NT2/D1 (cell line): ENCODE measurements around the gene SLC25A45.

Experiments used
- DNase-seq: peaks from one replicate; pipeline ENCODE4 v3.0.0-alpha.2; 2011; ENCODE audit warnings: low read depth, low spot score
- H3K27me3 ChIP-seq: 2 replicates; pipeline ENCODE4 v1.6.0; 2011; ENCODE audit warnings: mild to moderate bottlenecking; ENCODE audit not compliant: insufficient read length, insufficient read depth
- H3K36me3 ChIP-seq: 2 replicates; pipeline ENCODE4 v1.6.1; 2011; ENCODE audit warnings: mild to moderate bottlenecking, low read length, mixed read lengths; ENCODE audit not compliant: insufficient read depth, insufficient read length
- H3K4me1 ChIP-seq: 2 replicates; pipeline ENCODE4 v1.5.1; 2011; ENCODE audit not compliant: insufficient read depth, insufficient read length
- H3K4me3 ChIP-seq: 2 replicates; pipeline ENCODE4 v1.5.1; 2011; ENCODE audit warnings: low read depth; ENCODE audit not compliant: insufficient read length
- H3K9ac ChIP-seq: 2 replicates; pipeline ENCODE4 v1.6.0; 2011; ENCODE audit warnings: low read depth; ENCODE audit not compliant: insufficient read length
- H3K9me3 ChIP-seq: 2 replicates; pipeline ENCODE4 v1.5.1; 2011; ENCODE audit warnings: mild to moderate bottlenecking, low read length; ENCODE audit not compliant: insufficient read depth
- SUZ12 ChIP-seq: IDR thresholded peaks from 2 replicates; pipeline ENCODE4 v1.6.1; 2011; ENCODE audit not compliant: insufficient read length, insufficient read depth; ENCODE audit errors: extremely low read depth
- YY1 ChIP-seq: IDR thresholded peaks from 2 replicates; pipeline ENCODE4 v1.6.1; 2011; ENCODE audit not compliant: insufficient read length, insufficient read depth
- ZNF274 ChIP-seq: IDR thresholded peaks from 2 replicates; pipeline ENCODE4 v1.6.1; 2011; ENCODE audit warnings: mild to moderate bottlenecking, low read depth, low read length

Gene SLC25A45

DNA sequence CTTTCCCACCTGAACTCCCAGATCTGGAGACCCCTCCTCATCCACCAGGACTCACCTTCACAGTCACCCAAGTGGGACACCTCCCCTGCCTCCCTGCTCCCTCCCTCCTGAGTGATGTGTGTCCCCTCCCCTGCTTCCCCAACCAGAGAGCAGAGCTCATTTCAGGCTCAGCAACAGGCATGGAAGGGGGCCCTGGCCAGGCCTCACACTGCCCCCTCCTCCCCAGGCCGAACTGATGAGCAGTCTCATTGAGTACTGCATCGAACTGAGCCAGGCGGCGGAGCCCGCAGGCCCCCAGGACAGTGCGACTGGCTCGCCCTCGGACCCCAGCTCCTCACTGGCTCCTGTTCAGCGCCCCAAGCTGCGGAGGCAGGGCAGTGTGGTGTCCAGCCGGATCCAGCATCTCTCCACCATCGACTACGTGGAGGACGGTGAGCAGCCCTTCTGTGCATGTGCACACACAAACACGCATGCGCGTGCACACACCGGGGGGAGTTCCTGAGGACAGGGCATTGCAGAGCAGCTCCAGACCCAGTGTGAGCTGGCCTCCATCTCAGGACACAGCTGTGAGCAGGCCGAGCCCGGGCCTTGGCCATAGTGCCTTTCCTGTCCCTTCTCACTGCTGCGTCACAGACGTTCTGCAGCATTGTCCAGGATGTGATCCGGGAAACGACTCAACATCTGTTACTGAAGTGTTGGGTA, 22.3 kb upstream of the SLC25A45 start:
- H3K9ac ChIP-seq, result no peak overlapping the region
- H3K4me1 ChIP-seq, result peaks cover 12% of the 10 kb centered on the region
- TF ChIP-seq SUZ12 (no peak), YY1 (no peak), ZNF274 (no peak)

DNA sequence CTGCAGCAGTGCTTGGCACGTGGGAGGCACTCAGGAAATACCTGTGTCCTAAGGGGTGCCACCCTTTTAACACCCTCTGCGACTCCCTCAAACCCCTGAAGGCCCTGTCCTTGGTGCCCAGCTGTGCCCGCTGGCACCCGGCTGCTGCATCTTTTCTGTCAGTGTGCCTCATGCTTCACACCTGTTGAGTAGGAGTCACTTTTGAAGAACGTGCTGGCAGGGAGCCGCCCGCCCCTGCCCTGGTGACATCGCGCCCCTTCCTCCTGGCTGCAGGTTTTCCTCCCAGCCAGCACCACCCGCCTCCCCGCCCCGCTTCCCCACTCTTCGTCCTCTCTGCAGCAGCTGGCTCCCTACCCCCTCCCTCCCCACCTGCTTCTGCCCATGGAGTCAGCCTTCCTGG, 21.8 kb upstream of the SLC25A45 start:
- Histone ChIP-seq H3K9ac (no peak overlapping the region), H3K4me1 (peaks cover 13% of the 10 kb centered on the region), H3K4me3 (no peak overlapping the region), H3K9me3 (no peaks in the 10 kb centered on the region), H3K36me3 (peaks cover 68% of the 10 kb centered on the region), H3K27me3 (no peaks in the 10 kb centered on the region)
- DNase-seq, result no peak
- TF ChIP-seq YY1 (no peak), SUZ12 (no peak)

More for the DNA sequence above, 22.3 kb upstream of the SLC25A45 start:
- H3K27me3 ChIP-seq, result no peaks in the 10 kb centered on the region
- no peak for DNase-seq
- no peaks in the 10 kb centered on the region for H3K9me3 ChIP-seq
- H3K4me3 ChIP-seq, result no peak overlapping the region
- H3K36me3 ChIP-seq, result peaks cover 68% of the 10 kb centered on the region

GRCh38 chr11:65403607-65404121, 21.2 kb upstream of the SLC25A45 start:
- TF ChIP-seq ZNF274, result no peak
- TF ChIP-seq YY1, result no peak
- no peak for TF ChIP-seq SUZ12
- peaks cover 66% of the 10 kb centered on the region for H3K36me3 ChIP-seq
- no peak overlapping the region for H3K9ac ChIP-seq
- no peak overlapping the region for H3K4me3 ChIP-seq
- no peaks in the 10 kb centered on the region for H3K9me3 ChIP-seq
- no peaks in the 10 kb centered on the region for H3K27me3 ChIP-seq
- peaks cover 13% of the 10 kb centered on the region for H3K4me1 ChIP-seq
- DNase-seq, result no peak

GRCh38 chr11:65402790-65403189, 20.3 kb upstream of the SLC25A45 start:
- peaks cover 15% of the 10 kb centered on the region for H3K4me1 ChIP-seq
- TF ChIP-seq YY1 (no peak), SUZ12 (no peak), ZNF274 (no peak)
- DNase-seq, result no peak
- no peak overlapping the region for H3K9ac ChIP-seq
- H3K36me3 ChIP-seq, result peaks cover 68% of the 10 kb centered on the region
- no peaks in the 10 kb centered on the region for H3K9me3 ChIP-seq
- no peaks in the 10 kb centered on the region for H3K27me3 ChIP-seq
- H3K4me3 ChIP-seq, result no peak overlapping the region

DNA sequence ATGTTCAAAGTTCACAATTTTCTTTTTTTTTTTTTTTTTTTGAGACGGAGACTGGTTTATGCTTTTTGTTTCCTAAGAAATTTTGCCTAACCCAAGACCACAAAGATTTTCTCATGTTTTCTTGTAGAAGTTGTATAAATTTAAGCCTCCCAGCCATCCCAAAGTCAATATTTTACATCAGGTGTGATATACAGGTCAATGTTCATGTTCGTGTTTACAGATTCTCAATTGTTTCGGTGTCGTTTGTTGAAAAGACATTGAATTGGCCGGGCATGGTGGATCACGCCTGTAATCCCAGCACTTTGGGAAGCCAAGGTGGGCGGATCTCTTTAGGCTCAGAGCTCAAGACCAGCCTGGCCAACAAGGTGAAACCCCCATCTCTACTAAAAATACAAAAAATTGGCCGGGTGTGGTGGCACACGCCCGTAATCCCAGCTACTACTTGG, 19.4 kb upstream of the SLC25A45 start:
- Histone ChIP-seq H3K9ac (no peak overlapping the region), H3K27me3 (no peaks in the 10 kb centered on the region), H3K36me3 (peaks cover 76% of the 10 kb centered on the region), H3K4me3 (no peak overlapping the region), H3K9me3 (no peaks in the 10 kb centered on the region), H3K4me1 (peaks cover 15% of the 10 kb centered on the region)
- TF ChIP-seq YY1, result no peak
- no peak for TF ChIP-seq ZNF274
- no peak for TF ChIP-seq SUZ12
- DNase-seq, result no peak

DNA sequence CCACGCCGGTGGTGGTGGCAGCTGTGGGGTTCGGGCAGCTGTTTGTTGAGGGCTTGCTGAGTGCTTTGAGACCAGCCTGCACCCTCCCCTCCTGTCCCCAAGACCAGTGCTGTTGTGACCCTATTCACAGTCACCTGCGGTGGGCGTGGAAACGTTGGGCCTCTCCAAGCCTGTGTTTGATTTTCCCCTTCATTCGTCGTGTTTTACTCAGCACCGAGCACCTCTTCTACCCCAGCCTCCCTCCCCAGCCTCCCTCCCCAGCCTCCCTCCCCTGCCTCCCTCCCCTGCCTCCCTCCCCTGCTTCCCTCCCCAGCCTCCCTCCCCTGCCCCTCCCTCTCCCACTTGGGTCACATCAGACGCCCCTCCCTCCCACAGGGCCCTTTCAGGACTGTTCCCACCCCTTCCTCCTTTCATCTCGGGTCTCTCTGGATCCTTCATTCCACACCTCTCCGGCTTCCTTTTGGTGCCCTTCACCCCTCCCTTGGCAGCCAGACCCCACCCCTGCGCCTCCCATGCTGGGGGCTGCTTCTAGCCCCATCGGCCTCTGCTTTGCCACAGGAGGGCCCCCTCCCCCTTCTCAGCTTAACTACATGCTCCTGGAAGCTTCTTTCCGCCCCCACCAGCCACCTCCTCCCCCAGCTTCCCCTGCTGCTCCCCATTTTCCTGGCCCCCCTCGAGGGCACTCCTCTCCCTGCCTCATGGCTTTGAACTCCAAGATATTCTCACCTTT, 18.8 kb upstream of the SLC25A45 start:
- Histone ChIP-seq H3K9me3 (no peaks in the 10 kb centered on the region), H3K4me3 (no peak overlapping the region), H3K27me3 (no peaks in the 10 kb centered on the region), H3K9ac (peak overlapping the region; percentile 32), H3K36me3 (peaks cover 82% of the 10 kb centered on the region), H3K4me1 (peaks cover 15% of the 10 kb centered on the region)
- DNase-seq, result no peak
- no peak for TF ChIP-seq SUZ12
- TF ChIP-seq ZNF274, result no peak
- no peak for TF ChIP-seq YY1
